Neural progenitor cell (in vitro differentiated cells): Measurements from ENCODE around the gene RPS18.

Experiments
- EZH2 ChIP-seq: fragments of 200-600 bp; sonication (generic); IDR thresholded peaks from 2 replicates; pipeline ENCODE4 v1.6.1; 2017; ENCODE audit warnings: antibody characterized with exemption, mild to moderate bottlenecking, moderate library complexity
- EZH2phosphoT487 ChIP-seq: fragments of 200-600 bp; sonication (generic); IDR thresholded peaks from 2 replicates; pipeline ENCODE4 v1.6.1; 2017; ENCODE audit warnings: antibody characterized with exemption
- TF ChIP-seq, protein P1 (sequence below): fragments of 200-600 bp; sonication (generic); IDR thresholded peaks from 2 replicates; pipeline ENCODE4 v1.5.1; 2017; ENCODE audit warnings: antibody characterized with exemption, mild to moderate bottlenecking

DNA sequence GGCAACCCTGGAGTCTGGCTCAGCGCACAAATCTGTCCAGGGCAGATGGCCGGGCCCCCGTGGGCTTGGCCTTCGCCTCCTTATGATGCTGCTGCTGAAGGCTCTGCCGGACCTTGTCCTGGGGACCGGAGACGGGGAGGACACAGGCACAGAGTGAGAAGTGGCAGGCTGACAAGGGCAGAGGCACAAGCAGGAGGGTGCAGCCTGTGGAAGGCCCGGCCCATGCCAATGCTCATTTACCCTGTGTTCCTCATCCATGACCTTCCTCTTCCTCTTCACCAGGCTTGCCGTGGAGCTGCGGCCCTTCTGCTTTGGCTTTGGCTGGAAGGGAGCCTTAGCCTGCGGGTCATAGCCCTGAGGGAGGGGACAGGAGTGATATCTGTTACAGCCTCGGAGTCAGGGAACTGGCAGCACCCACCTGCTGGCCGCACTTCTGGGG is 7.4 kb downstream of the RPS18 start:
- TF ChIP-seq, protein P1, sequence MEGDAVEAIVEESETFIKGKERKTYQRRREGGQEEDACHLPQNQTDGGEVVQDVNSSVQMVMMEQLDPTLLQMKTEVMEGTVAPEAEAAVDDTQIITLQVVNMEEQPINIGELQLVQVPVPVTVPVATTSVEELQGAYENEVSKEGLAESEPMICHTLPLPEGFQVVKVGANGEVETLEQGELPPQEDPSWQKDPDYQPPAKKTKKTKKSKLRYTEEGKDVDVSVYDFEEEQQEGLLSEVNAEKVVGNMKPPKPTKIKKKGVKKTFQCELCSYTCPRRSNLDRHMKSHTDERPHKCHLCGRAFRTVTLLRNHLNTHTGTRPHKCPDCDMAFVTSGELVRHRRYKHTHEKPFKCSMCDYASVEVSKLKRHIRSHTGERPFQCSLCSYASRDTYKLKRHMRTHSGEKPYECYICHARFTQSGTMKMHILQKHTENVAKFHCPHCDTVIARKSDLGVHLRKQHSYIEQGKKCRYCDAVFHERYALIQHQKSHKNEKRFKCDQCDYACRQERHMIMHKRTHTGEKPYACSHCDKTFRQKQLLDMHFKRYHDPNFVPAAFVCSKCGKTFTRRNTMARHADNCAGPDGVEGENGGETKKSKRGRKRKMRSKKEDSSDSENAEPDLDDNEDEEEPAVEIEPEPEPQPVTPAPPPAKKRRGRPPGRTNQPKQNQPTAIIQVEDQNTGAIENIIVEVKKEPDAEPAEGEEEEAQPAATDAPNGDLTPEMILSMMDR = no peak
- TF ChIP-seq EZH2phosphoT487 (no peak), EZH2 (no peak)
